Esophagus muscularis mucosa (tissue), 4 donors: ENCODE results near the gene BRI3BP.

Experiments
- CTCF ChIP-seq, 3 experiments: fragments of 200-600 bp in 2 of 3; fragments of 450-650 bp in 1 of 3; sonication (generic) in 2 of 3; IDR thresholded peaks; one replicate each; pipeline ENCODE4 v1.5.1; 2017 to 2019; ENCODE audit warnings: antibody characterized with exemption in 3 of 3, mild to moderate bottlenecking in 2 of 3, moderate library complexity in 1 of 3
- EP300 ChIP-seq: sonication (generic); formaldehyde crosslinking; IDR thresholded peaks from one replicate; pipeline ENCODE4 v1.6.1; 2017; ENCODE audit warnings: antibody characterized with exemption
- POLR2A ChIP-seq: fragments of 450-650 bp; IDR thresholded peaks from one replicate; pipeline ENCODE4 v1.6.1; 2017; ENCODE audit warnings: antibody characterized with exemption, moderate library complexity, mild to moderate bottlenecking, low read depth
- POLR2AphosphoS5 ChIP-seq, 2 donors: sonication (generic); formaldehyde crosslinking; IDR thresholded peaks; one replicate each; pipeline ENCODE4 v1.6.1; 2017; ENCODE audit warnings: antibody characterized with exemption in 2 of 2

- no peak for TF ChIP-seq EP300
- no peak for TF ChIP-seq CTCF (IDR thresholded peaks at IDR 0.05)
- no peak for TF ChIP-seq POLR2A
- TF ChIP-seq POLR2AphosphoS5 (IDR thresholded peaks at IDR 0.05): no peak
Observed at GRCh38 chr12:124995200-124995961, 1.9 kb downstream of the BRI3BP start.
